Dendritic cell treated with granulocyte-macrophage colony-stimulating factor and Interleukin-4, amounts not matched to agents 40 ng/mL and 50 ng/mL, for 4 days (primary cell): ENCODE results near the gene LARP4B.

Source experiments
- H3K27ac Mint-ChIP-seq: one replicate; pipeline ENCODE4 v1.8.0; 2022; ENCODE audit warnings: mild to moderate bottlenecking, mixed read lengths
- H3K27me3 Mint-ChIP-seq: one replicate; pipeline ENCODE4 v1.8.0; 2022; ENCODE audit warnings: mild to moderate bottlenecking, mixed read lengths
- H3K36me3 Mint-ChIP-seq: one replicate; pipeline ENCODE4 v1.8.0; 2022; ENCODE audit warnings: low read depth, mixed read lengths
- H3K4me1 Mint-ChIP-seq: one replicate; pipeline ENCODE4 v1.8.0; 2022; ENCODE audit warnings: low read depth, mixed read lengths
- H3K4me3 Mint-ChIP-seq: one replicate; pipeline ENCODE4 v1.8.0; 2022; ENCODE audit warnings: mild to moderate bottlenecking, moderate library complexity, mixed read lengths
- H3K9me3 Mint-ChIP-seq: one replicate; pipeline ENCODE4 v1.8.0; 2022; ENCODE audit warnings: mixed read lengths
- intact Hi-C: fragments of 100-400 bp; cut with micrococcal nuclease; formaldehyde crosslinking; loops from one replicate; pipeline ENCODE4 v1.15.0; 2022

LARP4B gene

DNA sequence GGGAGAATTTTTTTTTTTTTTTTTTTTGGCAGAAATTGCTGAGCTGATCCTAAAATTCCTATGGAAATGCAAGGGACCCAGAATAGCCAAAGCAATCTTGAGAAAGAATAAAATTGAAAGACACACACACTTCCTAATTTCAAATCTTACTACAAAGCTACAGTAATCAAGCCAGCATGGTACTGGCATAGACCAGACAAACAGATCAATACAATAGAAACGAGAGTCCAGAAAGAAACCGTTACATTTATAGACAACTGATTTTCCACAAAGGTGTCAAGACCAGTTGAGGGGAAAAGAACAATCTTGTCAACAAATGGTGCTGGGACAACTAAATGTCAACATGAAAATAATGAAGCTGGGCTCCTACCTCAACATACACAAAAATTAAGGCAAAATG is 34.5 kb downstream of the LARP4B start:
- H3K27me3 Mint-ChIP-seq: no peaks in the 10 kb centered on the region
- intact Hi-C loops: no loop called here
- peaks cover 6% of the 10 kb centered on the region for H3K36me3 Mint-ChIP-seq
- no peak overlapping the region for H3K27ac Mint-ChIP-seq
- H3K4me1 Mint-ChIP-seq: peaks cover 16% of the 10 kb centered on the region
- H3K4me3 Mint-ChIP-seq: no peak overlapping the region
- no peaks in the 10 kb centered on the region for H3K9me3 Mint-ChIP-seq

- Mint-ChIP-seq H3K9me3 (no peaks in the 10 kb centered on the region), H3K4me3 (no peak overlapping the region), H3K27me3 (no peaks in the 10 kb centered on the region), H3K27ac (no peak overlapping the region), H3K36me3 (peaks cover under 1% of the 10 kb centered on the region), H3K4me1 (peaks cover 16% of the 10 kb centered on the region)
- intact Hi-C loops: no loop called here
Observed at GRCh38 chr10:895324-895723, 36.2 kb downstream of the LARP4B start.

- no peaks in the 10 kb centered on the region for H3K9me3 Mint-ChIP-seq
- peaks cover 95% of the 10 kb centered on the region for H3K36me3 Mint-ChIP-seq
Observed at GRCh38 chr10:878895-879294, 52.6 kb downstream of the LARP4B start.

GRCh38 chr10:878333-878759 is 53.2 kb downstream of the LARP4B start:
- Mint-ChIP-seq H3K9me3 (no peaks in the 10 kb centered on the region), H3K36me3 (peaks cover 96% of the 10 kb centered on the region), H3K4me3 (no peak overlapping the region), H3K27ac (no peak overlapping the region), H3K4me1 (no peaks in the 10 kb centered on the region), H3K27me3 (no peaks in the 10 kb centered on the region)
- intact Hi-C loops: no loop called here

More at GRCh38 chr10:878895-879294, 52.6 kb downstream of the LARP4B start:
- intact Hi-C loops: no loop called here
- Mint-ChIP-seq H3K4me3 (no peak overlapping the region), H3K4me1 (no peaks in the 10 kb centered on the region), H3K27me3 (no peaks in the 10 kb centered on the region), H3K27ac (no peak overlapping the region)

DNA sequence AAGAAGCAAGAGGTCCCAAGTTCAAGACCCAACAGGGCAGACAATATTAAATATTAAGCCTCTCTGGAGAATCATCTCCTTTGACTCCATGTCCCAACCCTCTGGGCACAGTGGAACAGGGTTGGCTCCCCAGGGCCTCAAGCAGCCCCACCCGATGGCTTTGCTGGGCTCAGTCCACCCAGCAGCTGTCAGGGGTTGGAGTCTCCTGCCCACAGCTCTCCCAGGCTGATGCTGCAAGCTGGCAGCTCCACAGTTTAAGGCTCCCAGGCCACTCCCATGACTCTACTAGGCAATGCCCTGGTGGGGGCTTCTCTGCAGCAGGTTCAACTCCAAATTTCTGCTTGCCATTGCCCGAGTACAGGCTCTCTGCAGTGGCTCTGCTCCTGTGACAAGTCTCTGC is 55.1 kb downstream of the LARP4B start:
- Mint-ChIP-seq H3K27me3 (no peaks in the 10 kb centered on the region), H3K27ac (no peak overlapping the region), H3K4me1 (peaks cover 10% of the 10 kb centered on the region), H3K9me3 (no peaks in the 10 kb centered on the region), H3K4me3 (no peak overlapping the region), H3K36me3 (peaks cover 97% of the 10 kb centered on the region)
- intact Hi-C loops: no loop called here

DNA sequence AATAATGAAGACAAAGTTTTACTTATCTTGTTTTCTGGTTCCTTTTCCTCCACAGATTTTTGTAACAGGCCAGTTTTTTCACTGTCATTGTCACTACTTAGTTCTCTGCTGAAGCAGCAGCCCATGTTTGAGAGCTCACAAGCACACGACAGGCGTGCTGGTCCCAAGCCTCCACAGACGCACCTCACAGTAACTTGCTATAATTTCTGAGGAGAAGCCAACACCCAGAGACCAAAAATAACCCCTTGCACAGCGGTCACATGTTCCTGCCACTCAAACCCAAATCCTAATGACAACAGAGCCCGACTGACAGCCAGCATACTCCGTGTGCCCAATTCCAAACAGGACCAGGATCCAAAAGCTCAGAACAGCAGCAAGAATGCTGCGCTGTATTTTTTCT is 58.5 kb downstream of the LARP4B start:
- intact Hi-C loops: no loop called here
- peaks cover 87% of the 10 kb centered on the region for H3K36me3 Mint-ChIP-seq
- H3K9me3 Mint-ChIP-seq: no peaks in the 10 kb centered on the region
- no peak overlapping the region for H3K4me3 Mint-ChIP-seq
- peaks cover 14% of the 10 kb centered on the region for H3K4me1 Mint-ChIP-seq
- H3K27me3 Mint-ChIP-seq: no peaks in the 10 kb centered on the region
- no peak overlapping the region for H3K27ac Mint-ChIP-seq

DNA sequence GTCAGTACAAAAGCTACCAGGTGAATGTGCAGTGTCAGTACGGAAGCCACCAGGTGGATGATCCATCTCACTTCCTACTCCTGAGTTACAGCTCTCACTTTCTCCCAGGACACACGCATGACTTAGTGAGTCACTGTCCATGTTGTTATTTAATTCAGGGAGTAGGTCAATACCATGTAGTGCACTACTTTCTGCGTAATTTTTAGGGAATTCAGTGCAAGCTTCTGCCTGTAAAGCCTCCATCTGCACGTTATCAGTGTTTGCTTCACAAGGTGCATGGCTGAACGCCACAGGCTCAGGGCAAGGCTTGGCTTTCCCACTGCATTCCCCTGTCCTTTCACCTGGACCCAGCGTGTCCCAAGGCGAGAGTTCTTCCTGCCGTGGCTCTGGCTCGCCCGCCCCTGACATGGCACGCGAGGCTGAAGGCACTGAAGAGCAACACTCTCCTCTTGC is 59.5 kb downstream of the LARP4B start:
- Mint-ChIP-seq H3K27me3 (no peaks in the 10 kb centered on the region), H3K4me3 (no peak overlapping the region), H3K36me3 (peaks cover 80% of the 10 kb centered on the region), H3K27ac (no peak overlapping the region), H3K4me1 (peaks cover 14% of the 10 kb centered on the region), H3K9me3 (no peaks in the 10 kb centered on the region)
- intact Hi-C loops: no loop called here

DNA sequence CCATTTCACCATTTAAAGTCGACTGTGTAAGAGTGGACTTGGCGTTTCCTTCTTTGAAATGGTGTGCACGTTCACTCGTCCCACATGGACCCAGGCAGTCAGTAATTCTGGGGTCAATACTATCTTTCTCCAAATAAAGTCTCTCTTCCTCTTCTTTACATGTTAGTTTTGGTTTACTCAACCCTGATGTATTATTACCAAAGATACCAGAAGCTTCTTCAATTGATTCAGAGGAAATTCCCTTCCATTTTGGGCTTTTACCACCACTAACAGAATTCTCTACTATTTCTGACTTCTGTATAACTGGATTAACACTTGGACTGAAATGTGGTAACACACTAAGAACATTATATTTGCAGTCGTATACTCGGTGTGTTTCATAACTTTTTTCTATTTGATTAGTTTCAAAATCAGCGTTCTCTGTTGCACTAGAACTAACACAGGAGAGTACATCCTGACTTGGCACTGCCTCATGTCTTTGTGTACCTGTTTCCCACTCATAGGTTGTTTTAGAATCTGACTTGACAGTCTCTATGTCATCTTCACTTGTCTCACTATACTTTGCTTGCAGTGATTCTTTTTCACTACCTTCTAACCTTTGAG is 60.8 kb downstream of the LARP4B start:
- no peaks in the 10 kb centered on the region for H3K9me3 Mint-ChIP-seq
- no peak overlapping the region for H3K4me3 Mint-ChIP-seq
- H3K27me3 Mint-ChIP-seq: no peaks in the 10 kb centered on the region
- peak overlapping the region; percentile 38 for H3K27ac Mint-ChIP-seq
- H3K36me3 Mint-ChIP-seq: peaks cover 80% of the 10 kb centered on the region
- peaks cover 20% of the 10 kb centered on the region for H3K4me1 Mint-ChIP-seq
- intact Hi-C loops: no loop called here

- Mint-ChIP-seq H3K4me1 (peaks cover 24% of the 10 kb centered on the region), H3K4me3 (no peak overlapping the region), H3K27me3 (no peaks in the 10 kb centered on the region), H3K9me3 (no peaks in the 10 kb centered on the region), H3K27ac (no peak overlapping the region), H3K36me3 (peaks cover 83% of the 10 kb centered on the region)
- intact Hi-C loops: no loop called here
Observed at GRCh38 chr10:869171-869570, 62.3 kb downstream of the LARP4B start.

GRCh38 chr10:867807-868206 is 63.7 kb downstream of the LARP4B start:
- Mint-ChIP-seq H3K27ac (no peak overlapping the region), H3K27me3 (no peaks in the 10 kb centered on the region), H3K36me3 (peaks cover 83% of the 10 kb centered on the region), H3K4me3 (no peak overlapping the region), H3K4me1 (peaks cover 24% of the 10 kb centered on the region), H3K9me3 (no peaks in the 10 kb centered on the region)
- intact Hi-C loops: no loop called here

GRCh38 chr10:866577-866941 is 64.9 kb downstream of the LARP4B start:
- Mint-ChIP-seq H3K4me1 (peaks cover 16% of the 10 kb centered on the region), H3K9me3 (no peaks in the 10 kb centered on the region), H3K27me3 (no peaks in the 10 kb centered on the region), H3K27ac (no peak overlapping the region), H3K36me3 (peaks cover 83% of the 10 kb centered on the region), H3K4me3 (no peak overlapping the region)
- intact Hi-C loops: no loop called here

DNA sequence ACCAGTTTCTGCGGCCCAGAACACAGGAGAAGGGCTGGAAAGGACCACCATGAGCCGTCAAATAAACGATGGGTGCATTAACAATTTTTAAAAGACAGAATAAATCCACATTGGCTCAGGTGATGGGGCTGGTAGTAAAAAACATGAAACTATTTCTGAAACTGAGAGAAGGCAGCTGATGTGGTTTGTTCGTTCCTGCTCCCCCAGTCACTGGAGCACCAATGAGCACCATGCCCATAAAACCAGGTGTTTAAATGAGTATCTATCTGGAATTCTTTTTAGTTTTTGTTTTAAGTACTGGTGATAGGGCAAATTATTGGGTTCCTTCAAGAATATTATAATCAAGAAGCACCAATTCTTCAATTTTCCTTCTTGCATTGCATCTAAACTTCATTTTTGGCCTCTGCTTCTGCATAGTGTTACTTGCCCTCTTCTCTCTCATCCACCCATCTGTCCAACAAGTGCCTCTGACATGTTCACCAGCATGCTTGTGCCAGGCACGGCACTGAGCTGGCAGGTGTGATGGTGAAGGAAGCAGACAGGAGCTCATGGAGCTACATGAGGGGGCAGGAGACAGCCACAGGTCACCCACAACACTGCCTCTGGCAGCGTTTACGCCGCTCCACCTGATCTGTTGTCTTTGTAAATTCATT is 65.5 kb downstream of the LARP4B start:
- Mint-ChIP-seq H3K36me3 (peaks cover 83% of the 10 kb centered on the region), H3K27me3 (no peaks in the 10 kb centered on the region), H3K9me3 (no peaks in the 10 kb centered on the region), H3K27ac (no peak overlapping the region), H3K4me1 (peaks cover 11% of the 10 kb centered on the region), H3K4me3 (no peak overlapping the region)
- intact Hi-C loops: no loop called here

DNA sequence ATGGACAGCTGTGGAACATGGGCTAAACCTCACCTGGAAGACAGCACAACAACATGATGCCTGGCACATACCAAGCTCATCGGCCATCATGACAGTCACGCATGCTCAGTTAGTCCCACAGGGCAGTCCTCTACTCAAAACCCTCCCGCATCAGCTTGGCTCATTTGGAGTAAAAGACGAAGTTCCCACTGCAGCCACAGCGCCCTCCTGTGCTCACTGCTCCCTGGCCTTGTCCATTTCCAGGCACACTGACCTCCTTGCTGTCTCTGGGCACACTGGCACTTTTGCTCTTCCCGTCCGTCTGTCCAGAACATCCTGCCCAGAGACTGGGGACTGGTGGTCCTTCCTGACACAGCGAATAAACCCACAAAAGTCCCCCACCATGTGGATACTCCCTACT is 66.2 kb downstream of the LARP4B start:
- H3K27ac Mint-ChIP-seq: no peak overlapping the region
- H3K4me3 Mint-ChIP-seq: no peak overlapping the region
- peaks cover 83% of the 10 kb centered on the region for H3K36me3 Mint-ChIP-seq
- intact Hi-C loops: no loop called here
- H3K27me3 Mint-ChIP-seq: no peaks in the 10 kb centered on the region
- peaks cover 10% of the 10 kb centered on the region for H3K4me1 Mint-ChIP-seq
- H3K9me3 Mint-ChIP-seq: no peaks in the 10 kb centered on the region

- intact Hi-C loops: no loop called here
- Mint-ChIP-seq H3K27me3 (no peaks in the 10 kb centered on the region), H3K36me3 (peaks cover 97% of the 10 kb centered on the region), H3K27ac (no peak overlapping the region), H3K9me3 (no peaks in the 10 kb centered on the region), H3K4me1 (peaks cover 3% of the 10 kb centered on the region), H3K4me3 (no peak overlapping the region)
Observed at GRCh38 chr10:860519-860918, 71.0 kb downstream of the LARP4B start.
